WTC11 (cell line): ENCODE measurements around the gene ALDH3B1.

Experiments
- ATF3 ChIP-seq: sonication (generic); formaldehyde crosslinking; conservative IDR thresholded peaks from 2 replicates; pipeline ENCODE4 v1.8.1; 2022; ENCODE audit warnings: mild to moderate bottlenecking, missing genetic modification reagents
- ELF4 ChIP-seq: sonication (generic); formaldehyde crosslinking; IDR thresholded peaks from 2 replicates; pipeline ENCODE4 v1.8.1; 2022; ENCODE audit warnings: low read depth, mild to moderate bottlenecking, moderate library complexity, missing genetic modification reagents
- ETV6 ChIP-seq: sonication (generic); formaldehyde crosslinking; IDR thresholded peaks from 2 replicates; pipeline ENCODE4 v1.8.1; 2022; ENCODE audit warnings: mild to moderate bottlenecking, missing genetic modification reagents
- FOXJ3 ChIP-seq: sonication (generic); formaldehyde crosslinking; IDR thresholded peaks from 2 replicates; pipeline ENCODE4 v1.9.0; 2021; ENCODE audit warnings: missing genetic modification reagents, mild to moderate bottlenecking, borderline replicate concordance
- IRF2 ChIP-seq: sonication (generic); formaldehyde crosslinking; IDR thresholded peaks from 2 replicates; pipeline ENCODE4 v1.8.0; 2022; ENCODE audit warnings: low read depth, missing genetic modification reagents, borderline replicate concordance
- MAX ChIP-seq: sonication (generic); formaldehyde crosslinking; IDR thresholded peaks from 2 replicates; pipeline ENCODE4 v1.8.0; 2022; ENCODE audit warnings: mild to moderate bottlenecking, missing genetic modification reagents
- MYBL2 ChIP-seq: sonication (generic); formaldehyde crosslinking; IDR thresholded peaks from 2 replicates; pipeline ENCODE4 v1.8.1; 2023; ENCODE audit warnings: mild to moderate bottlenecking, moderate library complexity, missing genetic modification reagents
- TP53 ChIP-seq: sonication (generic); formaldehyde crosslinking; IDR thresholded peaks from 2 replicates; pipeline ENCODE4 v1.8.1; 2023; ENCODE audit warnings: mild to moderate bottlenecking, missing genetic modification reagents
- USF2 ChIP-seq: sonication (generic); formaldehyde crosslinking; IDR thresholded peaks from 2 replicates; pipeline ENCODE4 v1.8.1; 2023; ENCODE audit warnings: mild to moderate bottlenecking, missing genetic modification reagents, moderate library complexity
- ZNF263 ChIP-seq: sonication (generic); formaldehyde crosslinking; IDR thresholded peaks from 2 replicates; pipeline ENCODE4 v1.8.1; 2022; ENCODE audit warnings: low read depth, mild to moderate bottlenecking, moderate library complexity, missing genetic modification reagents
- TF ChIP-seq, protein P1 (sequence below): fragments of 200-600 bp; IDR thresholded peaks from 2 replicates; pipeline ENCODE4 v1.8.0; 2022; ENCODE audit warnings: antibody characterized with exemption
- TF ChIP-seq, protein P2 (sequence below): sonication (generic); formaldehyde crosslinking; conservative IDR thresholded peaks from 2 replicates; pipeline ENCODE4 v1.8.1; 2023; ENCODE audit warnings: mild to moderate bottlenecking, low read depth, missing genetic modification reagents, moderate library complexity
- TF ChIP-seq, protein P3 (sequence below): fragments of 250-450 bp; sonication (Bioruptor Pico); IDR thresholded peaks from 2 replicates; pipeline ENCODE4 v2.1.2; 2022; ENCODE audit warnings: mild to moderate bottlenecking, moderate library complexity

DNA sequence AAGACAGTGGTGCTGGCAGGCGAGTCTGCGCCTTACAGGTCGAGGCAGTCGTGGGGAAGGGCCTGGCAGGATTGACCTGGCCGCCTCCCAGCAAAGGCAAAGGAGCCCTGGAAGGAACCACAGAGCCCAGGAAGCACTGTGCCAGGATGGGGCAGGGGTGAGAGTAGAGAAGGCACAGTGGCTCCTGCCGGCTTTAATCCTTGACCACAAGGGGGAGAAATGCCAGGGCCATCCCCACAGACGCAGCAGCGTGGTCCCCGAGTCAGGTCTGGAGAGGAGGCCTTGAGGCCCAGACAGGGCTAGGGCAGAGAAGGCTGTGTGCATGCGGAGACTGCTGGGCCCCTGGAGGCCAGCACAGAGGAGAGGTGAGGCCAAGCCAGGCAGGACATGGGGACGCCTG, 10.4 kb downstream of the ALDH3B1 start:
- TF ChIP-seq MAX (CRISPR knock-in tag) = 0 out of 2 replicates have a peak, but pooled peaks have one; percentile 24
- no peak for TF ChIP-seq ATF3
- no peak for TF ChIP-seq FOXJ3 (CRISPR knock-in tag)
- no peak for TF ChIP-seq ELF4 (CRISPR knock-in tag)
- TF ChIP-seq ZNF263 (CRISPR knock-in tag) = no peak
- TF ChIP-seq IRF2 (CRISPR knock-in tag) = no peak
- TF ChIP-seq, protein P1, sequence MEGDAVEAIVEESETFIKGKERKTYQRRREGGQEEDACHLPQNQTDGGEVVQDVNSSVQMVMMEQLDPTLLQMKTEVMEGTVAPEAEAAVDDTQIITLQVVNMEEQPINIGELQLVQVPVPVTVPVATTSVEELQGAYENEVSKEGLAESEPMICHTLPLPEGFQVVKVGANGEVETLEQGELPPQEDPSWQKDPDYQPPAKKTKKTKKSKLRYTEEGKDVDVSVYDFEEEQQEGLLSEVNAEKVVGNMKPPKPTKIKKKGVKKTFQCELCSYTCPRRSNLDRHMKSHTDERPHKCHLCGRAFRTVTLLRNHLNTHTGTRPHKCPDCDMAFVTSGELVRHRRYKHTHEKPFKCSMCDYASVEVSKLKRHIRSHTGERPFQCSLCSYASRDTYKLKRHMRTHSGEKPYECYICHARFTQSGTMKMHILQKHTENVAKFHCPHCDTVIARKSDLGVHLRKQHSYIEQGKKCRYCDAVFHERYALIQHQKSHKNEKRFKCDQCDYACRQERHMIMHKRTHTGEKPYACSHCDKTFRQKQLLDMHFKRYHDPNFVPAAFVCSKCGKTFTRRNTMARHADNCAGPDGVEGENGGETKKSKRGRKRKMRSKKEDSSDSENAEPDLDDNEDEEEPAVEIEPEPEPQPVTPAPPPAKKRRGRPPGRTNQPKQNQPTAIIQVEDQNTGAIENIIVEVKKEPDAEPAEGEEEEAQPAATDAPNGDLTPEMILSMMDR = peak; percentile 44; the same call in 1 of the 2 replicates
- TF ChIP-seq, protein P2, sequence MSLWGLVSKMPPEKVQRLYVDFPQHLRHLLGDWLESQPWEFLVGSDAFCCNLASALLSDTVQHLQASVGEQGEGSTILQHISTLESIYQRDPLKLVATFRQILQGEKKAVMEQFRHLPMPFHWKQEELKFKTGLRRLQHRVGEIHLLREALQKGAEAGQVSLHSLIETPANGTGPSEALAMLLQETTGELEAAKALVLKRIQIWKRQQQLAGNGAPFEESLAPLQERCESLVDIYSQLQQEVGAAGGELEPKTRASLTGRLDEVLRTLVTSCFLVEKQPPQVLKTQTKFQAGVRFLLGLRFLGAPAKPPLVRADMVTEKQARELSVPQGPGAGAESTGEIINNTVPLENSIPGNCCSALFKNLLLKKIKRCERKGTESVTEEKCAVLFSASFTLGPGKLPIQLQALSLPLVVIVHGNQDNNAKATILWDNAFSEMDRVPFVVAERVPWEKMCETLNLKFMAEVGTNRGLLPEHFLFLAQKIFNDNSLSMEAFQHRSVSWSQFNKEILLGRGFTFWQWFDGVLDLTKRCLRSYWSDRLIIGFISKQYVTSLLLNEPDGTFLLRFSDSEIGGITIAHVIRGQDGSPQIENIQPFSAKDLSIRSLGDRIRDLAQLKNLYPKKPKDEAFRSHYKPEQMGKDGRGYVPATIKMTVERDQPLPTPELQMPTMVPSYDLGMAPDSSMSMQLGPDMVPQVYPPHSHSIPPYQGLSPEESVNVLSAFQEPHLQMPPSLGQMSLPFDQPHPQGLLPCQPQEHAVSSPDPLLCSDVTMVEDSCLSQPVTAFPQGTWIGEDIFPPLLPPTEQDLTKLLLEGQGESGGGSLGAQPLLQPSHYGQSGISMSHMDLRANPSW = no peak
- TF ChIP-seq, protein P3, sequence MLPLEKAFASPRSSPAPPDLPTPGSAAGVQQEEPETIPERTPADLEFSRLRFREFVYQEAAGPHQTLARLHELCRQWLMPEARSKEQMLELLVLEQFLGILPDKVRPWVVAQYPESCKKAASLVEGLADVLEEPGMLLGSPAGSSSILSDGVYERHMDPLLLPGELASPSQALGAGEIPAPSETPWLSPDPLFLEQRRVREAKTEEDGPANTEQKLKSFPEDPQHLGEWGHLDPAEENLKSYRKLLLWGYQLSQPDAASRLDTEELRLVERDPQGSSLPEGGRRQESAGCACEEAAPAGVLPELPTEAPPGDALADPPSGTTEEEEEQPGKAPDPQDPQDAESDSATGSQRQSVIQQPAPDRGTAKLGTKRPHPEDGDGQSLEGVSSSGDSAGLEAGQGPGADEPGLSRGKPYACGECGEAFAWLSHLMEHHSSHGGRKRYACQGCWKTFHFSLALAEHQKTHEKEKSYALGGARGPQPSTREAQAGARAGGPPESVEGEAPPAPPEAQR = no peak
- no peak for TF ChIP-seq TP53 (CRISPR knock-in tag)
- TF ChIP-seq MYBL2 (CRISPR knock-in tag) = no peak
- TF ChIP-seq USF2 (CRISPR knock-in tag) = no peak
- TF ChIP-seq ETV6 (CRISPR knock-in tag) = no peak
